ENCODE results near the gene KCNC3. TPM values are rescaled to one million over a fixed set of nuclear protein-coding genes. Genes with fewer than 3 reads are reported as not detected.
A peak's percentile ranks its signal among the peaks of the same experiment; 100 is the strongest.

KCNC3 gene
- total and polyA plus RNA-seq, 2 of the 13 experiments (the other 11 are each of a cell fraction or from before 2014, with no cell fraction given), result 0.29 to 1.7 TPM

DNA sequence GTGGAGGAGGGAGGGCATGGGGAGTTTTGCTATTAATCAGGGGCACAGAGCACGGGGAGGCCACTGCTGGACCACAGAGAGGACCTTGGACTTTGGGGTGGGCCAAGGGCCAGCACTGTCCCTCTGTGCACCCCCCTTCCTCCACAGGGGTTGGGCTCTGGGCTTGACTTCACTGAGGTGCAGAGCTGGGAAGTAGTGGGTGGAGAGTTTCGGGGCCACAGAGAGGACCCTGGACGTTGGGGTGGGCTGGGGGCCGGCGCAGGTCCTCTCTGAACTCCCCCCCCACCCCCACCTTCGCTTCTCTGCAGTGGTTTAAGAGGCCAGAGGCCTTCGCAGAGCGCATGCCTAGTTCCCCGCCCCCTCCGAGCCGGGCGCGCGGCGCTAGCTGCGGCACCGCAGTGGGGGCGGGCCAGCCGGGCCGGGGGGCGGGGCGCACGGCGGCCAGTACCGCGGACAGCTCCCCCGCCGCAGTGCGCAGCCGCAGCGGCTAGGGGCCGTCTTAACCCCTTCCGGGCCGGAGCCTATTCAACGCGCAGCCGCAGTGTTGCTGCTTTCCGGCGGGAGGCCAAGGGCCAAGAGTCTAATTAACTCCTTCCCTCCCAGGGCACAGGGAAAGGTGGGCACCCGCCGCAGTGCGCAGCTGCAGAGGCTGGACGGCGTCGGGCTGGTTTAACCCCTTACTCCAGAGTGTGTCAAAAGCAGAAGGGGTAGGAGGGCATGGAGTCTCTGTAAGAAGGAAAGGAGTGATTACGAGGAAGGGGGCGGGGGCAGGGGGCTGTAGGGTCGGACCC is 3.7 kb downstream of the KCNC3 start (continued):
- TF ChIP-seq, protein P1, sequence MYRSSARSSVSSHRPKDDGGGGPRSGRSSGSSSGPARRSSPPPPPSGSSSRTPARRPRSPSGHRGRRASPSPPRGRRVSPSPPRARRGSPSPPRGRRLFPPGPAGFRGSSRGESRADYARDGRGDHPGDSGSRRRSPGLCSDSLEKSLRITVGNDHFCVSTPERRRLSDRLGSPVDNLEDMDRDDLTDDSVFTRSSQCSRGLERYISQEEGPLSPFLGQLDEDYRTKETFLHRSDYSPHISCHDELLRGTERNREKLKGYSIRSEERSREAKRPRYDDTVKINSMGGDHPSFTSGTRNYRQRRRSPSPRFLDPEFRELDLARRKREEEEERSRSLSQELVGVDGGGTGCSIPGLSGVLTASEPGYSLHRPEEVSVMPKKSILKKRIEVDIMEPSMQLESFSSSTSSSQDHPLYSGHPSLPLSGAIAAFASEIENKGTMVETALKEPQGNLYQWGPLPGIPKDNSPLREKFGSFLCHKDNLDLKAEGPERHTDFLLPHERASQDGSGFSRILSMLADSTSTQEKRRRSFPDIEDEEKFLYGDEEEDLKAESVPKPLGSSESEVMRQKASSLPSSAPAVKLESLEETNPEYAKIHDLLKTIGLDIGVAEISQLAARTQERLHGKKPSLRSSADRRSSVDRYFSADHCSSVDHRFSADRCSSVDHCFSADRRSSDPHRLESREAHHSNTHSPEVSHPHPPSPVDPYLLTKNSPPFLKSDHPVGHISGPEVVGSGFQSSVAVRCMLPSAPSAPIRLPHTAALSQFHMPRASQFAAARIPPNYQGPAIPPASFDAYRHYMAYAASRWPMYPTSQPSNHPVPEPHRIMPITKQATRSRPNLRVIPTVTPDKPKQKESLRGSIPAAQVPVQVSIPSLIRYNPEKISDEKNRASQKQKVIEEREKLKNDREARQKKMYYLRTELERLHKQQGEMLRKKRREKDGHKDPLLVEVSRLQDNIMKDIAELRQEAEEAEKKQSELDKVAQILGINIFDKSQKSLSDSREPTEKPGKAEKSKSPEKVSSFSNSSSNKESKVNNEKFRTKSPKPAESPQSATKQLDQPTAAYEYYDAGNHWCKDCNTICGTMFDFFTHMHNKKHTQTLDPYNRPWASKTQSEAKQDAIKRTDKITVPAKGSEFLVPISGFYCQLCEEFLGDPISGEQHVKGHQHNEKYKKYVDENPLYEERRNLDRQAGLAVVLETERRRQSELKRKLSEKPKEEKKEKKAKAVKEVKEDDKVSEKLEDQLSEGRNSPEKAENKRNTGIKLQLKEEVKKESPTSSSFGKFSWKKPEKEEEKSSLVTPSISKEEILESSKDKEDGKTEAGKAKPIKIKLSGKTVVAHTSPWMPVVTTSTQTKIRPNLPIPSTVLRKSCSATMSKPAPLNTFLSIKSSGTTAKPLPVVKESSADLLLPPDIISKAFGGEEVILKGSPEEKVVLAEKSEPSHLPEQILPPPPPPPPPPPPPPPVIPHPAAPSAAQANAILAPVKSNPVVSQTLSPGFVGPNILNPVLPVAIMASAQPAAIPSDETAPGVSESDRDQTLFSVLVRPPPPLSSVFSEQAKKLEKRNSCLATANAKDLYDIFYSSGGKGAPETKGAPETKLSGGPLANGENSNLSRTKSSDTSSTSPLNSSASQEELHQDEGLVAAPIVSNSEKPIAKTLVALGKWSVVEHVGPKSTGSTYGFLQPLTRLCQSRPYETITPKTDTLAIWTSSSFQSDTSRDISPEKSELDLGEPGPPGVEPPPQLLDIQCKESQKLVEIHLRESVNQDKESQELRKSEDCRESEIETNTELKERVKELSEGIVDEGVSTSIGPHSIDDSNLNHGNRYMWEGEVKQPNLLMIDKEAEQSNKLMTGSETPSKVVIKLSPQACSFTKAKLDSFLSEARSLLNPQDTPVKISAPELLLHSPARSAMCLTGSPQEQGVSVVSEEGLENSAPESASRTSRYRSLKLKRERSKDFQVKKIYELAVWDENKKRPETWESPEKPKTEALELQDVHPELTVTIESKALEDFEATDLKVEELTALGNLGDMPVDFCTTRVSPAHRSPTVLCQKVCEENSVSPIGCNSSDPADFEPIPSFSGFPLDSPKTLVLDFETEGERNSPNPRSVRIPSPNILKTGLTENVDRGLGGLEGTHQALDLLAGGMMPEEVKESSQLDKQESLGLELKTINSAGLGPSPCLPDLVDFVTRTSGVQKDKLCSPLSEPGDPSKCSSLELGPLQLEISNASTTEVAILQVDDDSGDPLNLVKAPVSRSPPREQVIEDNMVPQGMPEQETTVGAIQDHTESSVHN (CRISPR knock-in tag; IDR thresholded peaks at IDR 0.05), result no peak
- 0 out of 2 replicates have a peak, but pooled peaks have one; percentile 68 for TF ChIP-seq ZC3H13 (CRISPR knock-in tag; IDR thresholded peaks at IDR 0.05)
- TF ChIP-seq MED8 (CRISPR knock-in tag; IDR thresholded peaks at IDR 0.05; ENCODE audit: insufficient replicate concordance), result no peak
- 0 out of 2 replicates have a peak, but pooled peaks have one; percentile 16 for TF ChIP-seq JUND (CRISPR knock-in tag; IDR thresholded peaks at IDR 0.05)
- TF ChIP-seq ZNF660 (CRISPR knock-in tag; IDR thresholded peaks at IDR 0.05; ENCODE audit: borderline replicate concordance, low read depth), result no peak
- TF ChIP-seq ZNF7 (CRISPR knock-in tag; IDR thresholded peaks at IDR 0.05), result no peak
- TF ChIP-seq, protein P2, sequence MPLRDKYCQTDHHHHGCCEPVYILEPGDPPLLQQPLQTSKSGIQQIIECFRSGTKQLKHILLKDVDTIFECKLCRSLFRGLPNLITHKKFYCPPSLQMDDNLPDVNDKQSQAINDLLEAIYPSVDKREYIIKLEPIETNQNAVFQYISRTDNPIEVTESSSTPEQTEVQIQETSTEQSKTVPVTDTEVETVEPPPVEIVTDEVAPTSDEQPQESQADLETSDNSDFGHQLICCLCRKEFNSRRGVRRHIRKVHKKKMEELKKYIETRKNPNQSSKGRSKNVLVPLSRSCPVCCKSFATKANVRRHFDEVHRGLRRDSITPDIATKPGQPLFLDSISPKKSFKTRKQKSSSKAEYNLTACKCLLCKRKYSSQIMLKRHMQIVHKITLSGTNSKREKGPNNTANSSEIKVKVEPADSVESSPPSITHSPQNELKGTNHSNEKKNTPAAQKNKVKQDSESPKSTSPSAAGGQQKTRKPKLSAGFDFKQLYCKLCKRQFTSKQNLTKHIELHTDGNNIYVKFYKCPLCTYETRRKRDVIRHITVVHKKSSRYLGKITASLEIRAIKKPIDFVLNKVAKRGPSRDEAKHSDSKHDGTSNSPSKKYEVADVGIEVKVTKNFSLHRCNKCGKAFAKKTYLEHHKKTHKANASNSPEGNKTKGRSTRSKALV (CRISPR knock-in tag; IDR thresholded peaks at IDR 0.05), result no peak
- TF ChIP-seq ZNF629 (CRISPR knock-in tag; conservative IDR thresholded peaks at IDR 0.05), result no peak; the same call in 1 of the 2 replicates
- no peak for TF ChIP-seq U2AF2 (IDR thresholded peaks at IDR 0.05; ENCODE audit: low read depth, low read length)
- TF ChIP-seq MIER3 (CRISPR knock-in tag; IDR thresholded peaks at IDR 0.05; ENCODE audit: borderline replicate concordance), result no peak
- TF ChIP-seq MTF1 (CRISPR knock-in tag; IDR thresholded peaks at IDR 0.05), result no peak
- peak; percentile 43; the same call in 1 of the 2 replicates for TF ChIP-seq FOXO1 (CRISPR knock-in tag; IDR thresholded peaks at IDR 0.05)
- TF ChIP-seq TCF12 (IDR thresholded peaks at IDR 0.05), result no peak
- peak; percentile 81; the same call in 1 of the 2 replicates for TF ChIP-seq TCF12 (CRISPR knock-in tag; IDR thresholded peaks at IDR 0.05)
- TF ChIP-seq BORCS8-MEF2B (CRISPR knock-in tag; IDR thresholded peaks at IDR 0.05), result peak; percentile 90
- TF ChIP-seq HNRNPL (IDR thresholded peaks at IDR 0.05; ENCODE audit: low read depth, low read length), result no peak
- TF ChIP-seq TRIM24 (CRISPR knock-in tag; IDR thresholded peaks at IDR 0.05), result no peak

Data from HepG2 (cell line).